ENCODE data around the gene ROCK2.
A peak's percentile ranks its signal among the peaks of the same experiment; 100 is the strongest.

The ROCK2 gene

DNA sequence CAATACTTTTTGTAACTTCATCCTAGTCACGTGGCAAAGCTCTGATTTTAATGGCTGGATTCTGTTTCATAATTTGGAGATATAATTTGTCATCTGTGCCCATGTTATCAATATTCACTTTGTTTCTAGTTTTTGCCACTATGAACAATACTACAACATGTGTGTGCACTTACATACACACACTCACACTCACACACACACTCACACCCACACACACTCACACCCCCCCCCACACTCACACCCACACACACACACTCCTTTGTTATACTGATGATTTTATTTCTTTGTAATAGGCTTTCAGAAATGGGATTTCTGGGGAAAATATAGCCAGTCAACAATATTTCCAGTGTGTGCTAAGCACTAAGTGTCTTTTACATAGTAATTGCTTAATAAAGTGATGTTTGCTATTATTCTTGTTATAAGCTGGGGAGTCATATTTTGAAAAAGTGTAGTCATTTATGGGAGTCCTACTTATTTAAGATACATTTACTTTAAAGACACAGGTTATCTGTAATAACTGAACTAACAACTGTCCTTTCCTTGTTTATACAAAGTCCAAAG is 22.8 kb upstream of the ROCK2 start:
- no peak for DNase-seq (ENCODE audit: low read depth)

DNA sequence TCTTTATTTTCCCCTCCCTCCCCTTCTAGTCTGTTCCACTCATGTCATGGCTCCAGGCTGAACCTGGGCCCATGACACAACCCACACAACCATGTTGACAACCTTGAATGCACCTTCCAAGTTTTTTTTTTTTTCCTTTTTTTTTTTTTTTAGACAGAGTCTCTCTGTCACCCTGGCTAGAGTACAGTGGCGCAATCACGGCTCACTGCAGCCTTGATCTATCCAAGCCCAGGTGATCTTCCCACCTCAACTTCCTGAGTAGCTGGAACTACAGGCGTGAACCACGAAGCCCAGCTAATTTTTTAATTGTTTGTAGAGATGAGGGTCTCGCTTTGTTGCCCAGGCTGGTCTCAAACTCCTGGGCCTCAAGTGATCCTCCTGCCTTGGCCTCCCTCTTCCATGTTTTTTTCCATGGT is 21.9 kb upstream of the ROCK2 start:
- DNase-seq (ENCODE audit: low read depth) = no peak

DNA sequence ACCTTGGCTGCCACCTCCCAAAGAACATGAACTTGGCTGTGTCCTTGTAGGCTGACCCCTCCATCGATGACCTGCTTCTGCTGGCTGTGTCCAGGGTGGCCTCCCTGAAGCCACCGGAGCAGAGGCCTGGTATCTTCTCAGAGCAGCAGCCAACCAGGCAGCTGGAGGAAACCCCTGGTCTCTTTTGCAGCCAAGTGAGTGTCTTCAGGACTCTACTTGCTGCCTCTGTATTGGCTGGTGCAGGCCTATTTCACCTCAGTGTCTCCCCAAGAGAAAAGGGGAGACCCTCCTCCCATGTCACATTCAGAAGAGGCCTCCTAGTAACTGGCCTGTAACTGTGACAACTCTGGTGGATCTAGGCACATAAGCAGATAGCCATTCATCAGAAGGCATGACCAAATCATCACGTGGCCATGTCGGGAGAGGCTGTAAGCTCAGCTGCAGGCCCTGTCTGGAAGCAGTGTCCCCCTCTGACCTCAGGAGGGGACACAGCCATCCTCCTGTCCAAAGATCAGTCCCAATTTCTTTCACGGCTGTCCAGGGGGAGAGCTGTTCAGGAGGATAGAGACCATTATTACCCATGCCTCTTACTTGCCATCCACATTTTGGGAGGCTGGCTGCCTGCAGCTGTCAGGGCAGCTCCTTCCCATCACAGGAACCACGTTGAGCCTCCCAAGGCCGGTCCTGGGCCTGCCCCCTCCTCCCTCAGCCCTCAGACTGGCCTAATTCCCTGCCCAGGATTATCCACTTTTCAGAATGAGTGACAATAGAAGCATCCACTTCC is 20.9 kb upstream of the ROCK2 start:
- no peak for DNase-seq (ENCODE audit: low read depth)

DNA sequence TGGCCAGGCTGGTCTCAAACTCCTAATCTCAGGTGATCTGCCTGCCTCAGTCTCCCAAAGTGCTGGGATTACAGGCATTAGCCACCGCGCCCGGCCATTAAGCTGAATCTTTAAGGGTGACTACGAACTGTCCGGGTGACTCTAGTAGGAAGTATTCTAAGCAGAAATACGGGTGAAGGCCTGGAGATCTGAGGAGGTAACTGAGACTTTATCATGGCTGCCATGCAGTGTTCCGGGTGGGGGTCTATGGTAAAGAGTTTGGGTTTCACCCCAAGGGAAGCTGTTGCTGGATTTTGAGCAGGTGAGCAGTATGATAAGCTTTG is 20.1 kb upstream of the ROCK2 start:
- DNase-seq (ENCODE audit: low read depth) = no peak

DNA sequence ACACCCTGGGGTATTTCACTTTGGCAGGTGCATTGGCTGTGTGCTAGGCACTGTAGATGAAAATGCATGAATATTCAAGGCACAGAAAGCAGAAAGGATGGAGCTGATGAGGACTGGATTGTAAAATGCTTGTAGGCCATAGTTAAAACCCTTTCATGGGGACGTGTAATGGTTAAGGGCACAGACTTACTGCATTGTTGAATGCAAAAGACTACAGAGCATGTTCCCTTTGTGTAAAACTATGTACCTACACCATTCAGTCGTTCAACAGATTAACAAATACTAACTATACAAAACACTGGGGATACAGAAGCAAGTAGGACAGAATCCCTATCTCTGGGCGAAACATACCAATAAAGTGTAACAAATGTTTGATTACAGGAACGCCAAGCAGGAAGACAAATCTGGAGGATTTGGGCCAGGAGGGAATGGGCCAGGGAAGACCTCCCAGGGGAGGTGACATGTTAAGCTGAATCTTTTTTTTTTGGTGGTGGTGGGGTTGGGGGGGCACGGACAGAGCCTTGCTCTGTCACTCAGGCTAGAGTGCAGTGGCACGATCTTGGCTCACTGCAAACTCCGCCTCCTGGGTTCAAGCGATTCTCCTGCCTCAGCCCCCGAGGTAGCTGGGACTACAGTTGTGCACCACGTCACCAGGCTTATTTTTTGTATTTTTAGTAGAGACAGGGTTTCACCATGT is 19.6 kb upstream of the ROCK2 start:
- no peak for DNase-seq (ENCODE audit: low read depth)

DNA sequence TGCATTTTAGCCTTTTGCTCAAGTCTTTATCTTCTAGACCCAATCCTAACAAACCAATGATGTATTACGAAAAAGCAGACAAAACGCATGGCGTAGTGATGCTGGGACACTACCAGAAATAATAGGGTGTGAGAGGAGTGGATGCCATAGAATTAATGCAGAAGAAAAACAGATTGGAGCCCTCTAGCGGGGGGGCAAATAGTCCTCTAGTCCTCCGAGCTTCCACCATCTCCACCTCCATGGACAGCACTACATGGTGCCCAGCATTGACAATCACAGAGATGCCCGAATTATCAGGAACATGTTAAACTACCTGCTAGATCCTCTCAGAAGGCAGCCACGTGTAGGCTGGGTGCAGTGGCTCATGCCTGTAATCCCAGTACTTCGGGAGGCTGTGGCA is 15.4 kb upstream of the ROCK2 start:
- DNase-seq (ENCODE audit: low read depth) = no peak

DNA sequence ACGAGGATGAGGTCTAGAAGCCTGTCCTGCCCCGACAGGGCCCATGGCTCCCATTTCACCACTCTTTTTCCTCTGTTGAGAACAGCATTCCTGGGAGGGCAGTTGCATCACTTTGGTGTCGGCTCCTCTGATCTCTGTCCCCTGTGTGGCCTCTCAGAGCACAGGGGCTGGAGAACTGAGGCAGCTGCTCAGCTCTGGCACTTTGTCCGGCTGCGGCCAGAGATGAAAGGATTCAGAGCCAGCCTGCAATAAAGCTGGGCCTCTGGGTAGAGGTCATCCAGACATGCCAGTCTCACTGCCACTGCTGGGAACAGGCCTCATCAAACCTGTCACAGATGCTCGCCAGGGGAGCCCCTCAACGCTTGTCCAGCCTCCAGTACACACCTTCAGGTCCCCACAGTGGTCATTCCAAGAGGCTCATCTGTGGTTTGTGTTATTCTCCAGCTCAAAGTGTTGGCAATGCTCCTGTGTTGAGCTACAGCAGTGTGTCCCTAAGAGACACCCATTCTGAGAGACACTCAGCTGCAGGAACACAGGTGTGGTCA is 13.1 kb upstream of the ROCK2 start:
- no peak for DNase-seq (ENCODE audit: low read depth)

DNA sequence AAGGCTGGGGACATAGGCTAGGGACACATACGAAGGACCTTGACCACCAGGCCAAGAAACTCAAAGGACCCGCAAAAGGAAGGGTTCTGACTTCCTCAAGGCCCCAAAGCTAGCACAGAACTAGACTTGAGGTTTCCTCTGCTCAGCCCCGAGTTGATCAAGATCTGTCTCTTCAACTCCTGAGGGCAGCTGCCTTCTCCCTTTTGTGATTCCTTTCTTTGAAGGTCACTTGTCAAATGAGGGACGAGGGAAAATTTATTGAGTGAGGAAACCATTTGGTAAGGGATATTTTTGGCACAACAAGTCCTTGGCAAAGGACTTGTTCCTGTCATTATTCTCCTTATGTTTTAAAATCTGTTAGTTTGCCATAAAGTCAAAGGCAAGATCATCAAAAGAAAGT is 12.3 kb upstream of the ROCK2 start:
- DNase-seq (ENCODE audit: low read depth) = no peak

DNA sequence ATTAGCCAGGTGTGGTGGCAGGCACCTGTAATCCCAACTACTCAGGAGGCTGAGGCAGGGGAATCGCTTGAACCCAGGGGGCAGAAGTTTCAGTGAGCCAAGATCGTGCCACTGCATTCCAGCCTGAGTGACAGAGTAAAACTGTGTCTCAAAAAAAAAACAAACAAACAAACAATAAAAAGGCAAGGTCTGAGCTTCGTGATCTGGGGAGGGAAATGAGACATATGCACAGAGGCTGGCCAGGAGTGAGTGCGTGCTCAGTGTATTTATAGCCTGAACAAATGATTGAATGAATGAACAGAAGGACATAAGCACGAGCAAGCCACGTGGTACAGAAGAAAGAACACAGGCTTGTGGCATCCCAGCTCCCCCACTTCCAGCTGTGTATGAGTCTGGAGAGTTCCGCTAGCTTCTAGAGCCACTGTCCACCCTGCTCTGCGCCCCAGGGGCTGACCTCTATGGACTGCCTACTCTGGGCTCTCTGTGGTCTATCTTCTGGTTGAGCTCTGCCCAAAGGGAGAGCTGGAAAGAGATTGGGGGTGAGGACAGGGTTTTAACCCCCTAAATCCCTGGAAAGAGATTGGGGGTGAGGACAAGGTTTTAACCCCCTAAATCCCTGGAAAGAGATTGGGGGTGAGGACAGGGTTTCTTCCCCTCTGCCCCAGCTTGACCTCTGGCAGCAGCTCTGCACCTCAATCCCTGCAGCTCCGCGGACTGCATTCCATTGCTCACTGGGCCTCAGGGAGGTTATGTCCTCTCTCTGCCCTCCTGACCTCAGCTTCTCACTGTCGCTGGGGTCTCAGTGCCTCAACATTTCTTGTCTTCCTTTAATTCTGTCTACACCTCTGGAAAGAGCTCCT is 11.0 kb upstream of the ROCK2 start:
- no peak for DNase-seq (ENCODE audit: low read depth)

DNA sequence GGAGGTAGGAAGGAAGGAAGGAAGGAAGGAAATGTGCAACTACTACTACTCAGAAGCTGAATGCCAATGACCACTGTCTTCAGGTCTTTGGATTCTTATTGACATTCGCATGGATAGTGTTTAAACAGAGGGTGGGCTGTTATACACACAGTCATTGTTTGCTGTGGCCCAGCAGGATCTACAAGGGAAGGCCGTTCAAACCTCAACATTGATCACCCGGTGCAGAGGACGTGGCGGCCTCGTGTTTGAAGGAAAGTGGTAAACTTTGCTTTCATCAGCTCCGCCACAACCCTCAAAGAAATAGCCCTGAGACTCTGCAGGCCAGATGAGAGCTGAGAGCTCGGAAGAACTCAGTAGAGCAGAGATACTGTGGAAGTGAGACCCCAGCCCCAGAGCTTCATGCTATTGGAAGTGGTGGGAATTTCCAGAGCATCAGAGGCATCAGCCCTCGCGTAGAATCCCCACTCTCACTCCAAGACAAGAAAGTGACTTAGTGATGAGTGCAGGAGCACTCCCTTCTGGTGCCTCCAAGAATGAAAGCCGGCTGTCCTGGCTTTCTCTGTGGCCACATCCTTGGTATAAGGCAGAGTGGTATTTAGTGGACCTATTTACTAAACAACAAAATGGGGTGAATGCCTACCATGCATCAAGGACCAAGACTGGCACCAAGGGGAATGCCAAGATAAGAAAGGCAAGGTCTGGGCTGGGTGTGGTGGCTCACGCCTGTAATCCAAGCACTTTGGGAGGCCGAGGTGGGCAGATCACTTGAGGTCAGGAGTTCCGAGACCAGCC is 10.1 kb upstream of the ROCK2 start:
- DNase-seq (ENCODE audit: low read depth) = no peak

DNA sequence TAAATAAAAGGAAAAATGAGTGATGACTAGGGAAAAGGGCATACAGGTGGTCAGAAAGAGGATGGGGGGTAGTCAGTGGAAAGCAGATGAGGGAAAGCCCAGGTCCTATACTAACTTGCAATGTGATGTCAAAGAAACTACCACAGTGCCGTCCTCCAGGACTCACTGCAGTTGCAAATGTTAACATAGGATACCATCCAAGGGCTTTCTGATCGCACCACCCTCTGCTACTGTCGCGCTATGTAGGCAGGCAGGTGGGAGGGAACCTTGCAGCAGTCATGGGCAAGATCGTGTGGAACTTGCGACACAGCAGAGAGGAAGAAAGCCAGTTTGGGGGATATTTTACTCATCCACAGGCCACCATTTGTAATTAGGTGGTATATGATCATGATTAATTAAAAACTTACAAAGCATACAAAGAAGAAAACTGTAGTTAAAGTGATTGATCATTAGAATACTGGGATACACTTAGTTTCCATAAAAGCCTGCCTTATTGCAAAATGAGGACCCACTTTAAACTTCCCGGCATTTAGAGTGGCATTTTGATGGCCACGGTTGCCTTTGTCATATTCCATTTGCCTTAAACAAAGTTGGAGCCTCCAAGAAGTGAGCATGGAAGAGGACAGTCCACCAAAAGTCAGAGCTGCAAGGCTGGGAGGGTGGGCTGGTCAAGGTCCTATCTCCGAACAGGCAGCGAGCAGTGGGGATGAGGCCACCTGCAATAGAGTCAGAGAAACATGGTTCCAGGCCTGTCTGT is 8.5 kb upstream of the ROCK2 start:
- no peak for DNase-seq (ENCODE audit: low read depth)

DNA sequence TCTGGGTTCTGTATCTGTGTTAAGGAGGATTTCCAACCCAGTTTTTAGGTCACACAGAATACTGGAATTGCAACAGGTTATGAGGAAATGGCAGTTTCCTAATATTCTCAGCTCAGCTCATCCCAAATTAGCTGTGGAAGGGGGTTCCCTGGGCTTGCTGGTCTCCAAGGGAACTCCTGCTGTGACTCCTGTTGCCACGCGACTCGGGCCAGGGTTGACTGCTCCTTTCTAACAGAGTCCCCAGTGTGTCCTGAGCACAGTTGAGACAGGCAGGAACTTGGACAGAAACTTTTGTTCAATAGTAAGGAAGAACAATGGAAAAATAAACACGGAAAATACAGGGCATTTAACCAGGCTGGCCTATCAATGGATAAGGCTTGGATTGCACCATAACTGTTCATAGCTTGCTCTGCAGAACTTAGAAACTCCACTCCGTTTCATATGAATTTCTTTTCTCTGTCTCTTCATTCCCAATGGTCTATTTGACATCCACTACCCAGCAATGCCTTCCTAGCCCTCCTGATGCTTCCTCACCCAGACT is 3.8 kb upstream of the ROCK2 start:
- DNase-seq (ENCODE audit: low read depth) = no peak

DNA sequence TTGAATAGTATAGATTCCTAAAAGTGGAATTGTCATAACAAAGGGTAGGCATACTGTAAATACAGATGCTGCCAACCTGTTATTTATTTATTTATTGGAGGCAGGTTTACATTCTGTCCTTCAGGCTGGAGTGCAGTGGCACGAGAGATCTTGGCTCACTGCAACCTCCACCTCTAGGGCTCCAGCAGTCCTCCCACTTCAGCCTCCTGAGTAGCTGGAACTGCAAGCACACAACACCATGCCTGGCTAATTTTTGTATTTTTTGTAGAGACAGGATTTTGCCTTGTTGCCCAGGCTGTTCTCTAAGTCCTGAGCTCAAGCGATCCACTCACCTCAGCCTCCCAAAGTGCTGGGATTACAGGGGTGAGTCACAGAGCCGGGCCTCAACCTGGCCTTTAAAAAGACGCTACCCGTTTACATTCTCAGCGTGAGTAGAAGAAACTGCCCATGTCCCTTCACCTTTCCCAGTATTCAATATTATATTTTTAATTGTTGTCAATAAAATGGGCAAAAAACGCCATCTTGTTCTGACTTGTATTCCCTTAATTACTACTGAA is 3.0 kb upstream of the ROCK2 start:
- no peak for DNase-seq (ENCODE audit: low read depth)

DNA sequence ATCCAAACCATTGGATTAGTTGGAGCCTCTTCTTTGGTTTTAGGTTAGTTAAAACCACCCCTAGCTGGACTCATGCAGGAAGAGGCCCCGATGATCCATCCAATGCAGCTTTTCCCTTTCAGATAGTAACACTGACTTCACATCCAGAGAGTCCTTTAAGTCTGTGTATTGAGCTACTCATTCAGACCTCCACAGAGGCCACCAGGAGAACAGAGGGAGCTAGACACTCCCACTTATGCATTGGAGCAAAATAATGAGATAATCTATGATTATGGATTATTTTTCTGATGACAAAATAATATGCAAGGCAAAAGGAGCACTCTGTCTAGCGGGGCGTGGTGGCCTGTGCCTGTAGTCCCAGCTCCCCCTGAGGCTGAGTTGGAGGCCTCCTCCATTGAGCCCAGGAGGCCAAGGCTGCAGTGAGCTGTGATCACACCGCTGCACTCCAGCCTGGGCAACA is 1.6 kb upstream of the ROCK2 start:
- no peak for DNase-seq (ENCODE audit: low read depth)

DNA sequence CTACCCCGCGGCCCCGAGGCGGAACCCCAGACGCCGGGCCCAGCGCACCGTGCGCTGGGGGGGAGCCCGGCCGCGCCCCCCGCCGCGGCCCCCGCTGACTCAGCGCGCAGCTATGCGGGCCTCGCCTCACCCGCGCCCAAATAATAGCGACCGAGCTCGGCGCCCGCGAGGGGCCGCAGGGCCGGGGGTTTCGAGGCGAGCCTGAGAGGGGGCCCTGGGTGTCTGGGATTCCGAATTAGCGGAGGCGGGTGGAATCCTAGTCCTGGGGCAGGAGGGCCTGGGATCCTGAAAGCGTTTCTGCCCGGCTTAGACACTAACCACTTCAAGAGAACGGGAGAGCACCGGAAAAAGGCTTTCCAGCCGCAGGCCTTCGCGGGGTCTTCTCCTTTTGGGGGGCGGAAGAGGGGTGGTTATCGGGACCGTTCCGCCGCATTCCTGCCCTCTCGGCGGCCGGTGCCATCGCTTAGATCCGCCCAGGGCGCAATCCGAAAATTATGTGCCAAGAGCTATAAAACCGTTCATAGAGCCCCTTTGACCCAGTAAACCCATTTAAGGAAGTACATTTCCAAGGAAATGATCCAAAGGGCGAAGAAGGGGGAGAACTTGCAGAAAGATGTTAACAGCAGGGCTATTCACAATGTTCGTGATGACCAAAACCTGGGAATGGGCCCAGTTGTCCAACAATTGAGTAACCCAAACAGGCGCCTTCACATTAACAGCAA is 681 bp upstream of the ROCK2 start:
- peak; percentile 77 for DNase-seq (ENCODE audit: low read depth)

DNA sequence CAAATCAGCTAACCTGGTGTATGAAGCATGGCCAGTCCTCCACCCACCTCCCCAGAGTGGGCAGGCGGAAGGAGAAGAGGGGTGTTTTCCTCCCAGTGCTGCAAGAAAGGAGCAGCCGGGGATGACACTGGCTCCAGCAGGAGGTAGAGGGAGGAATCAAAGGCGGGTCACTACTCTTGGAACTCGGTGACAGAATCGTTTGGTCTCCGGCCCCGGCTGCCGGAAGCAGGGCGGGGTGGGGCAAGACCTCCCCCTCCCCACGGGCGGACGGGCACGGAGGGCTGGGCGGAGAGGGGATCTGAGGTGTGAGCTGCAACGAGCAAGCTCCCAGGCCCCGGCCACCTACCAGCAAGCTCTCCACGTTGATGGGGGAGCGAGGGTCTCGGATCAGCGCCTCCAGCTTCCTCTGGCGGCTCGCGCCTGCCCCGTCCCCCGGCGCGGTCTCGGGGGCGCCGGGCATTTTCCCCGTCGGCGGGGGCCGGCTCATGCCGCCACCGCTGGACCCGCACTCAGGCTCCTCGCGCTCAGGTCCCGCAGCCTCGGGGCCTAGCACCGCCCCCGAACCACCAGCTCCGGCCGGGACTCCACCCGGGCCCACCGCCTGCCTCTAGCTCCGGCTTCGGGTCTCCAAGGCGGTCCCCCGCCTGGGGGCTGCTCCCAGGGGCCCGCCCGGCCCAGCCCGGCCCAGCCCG is 640 bp downstream of the ROCK2 start:
- no peak for DNase-seq (ENCODE audit: low read depth)

DNA sequence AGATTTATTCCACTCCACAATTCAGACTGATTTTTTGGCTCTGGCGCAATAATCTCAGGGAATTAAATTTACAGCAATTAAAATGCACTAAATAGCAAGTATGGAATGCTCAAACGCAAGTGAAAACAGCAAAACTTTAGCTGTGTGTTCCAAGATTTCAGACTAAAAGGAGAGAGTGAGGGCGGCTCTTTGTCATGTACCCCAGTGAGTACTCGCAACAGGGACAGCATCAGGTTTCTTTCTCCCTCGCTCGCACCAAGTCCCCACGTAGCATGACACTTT is 1.1 kb downstream of the ROCK2 start:
- DNase-seq (ENCODE audit: low read depth) = no peak

DNA sequence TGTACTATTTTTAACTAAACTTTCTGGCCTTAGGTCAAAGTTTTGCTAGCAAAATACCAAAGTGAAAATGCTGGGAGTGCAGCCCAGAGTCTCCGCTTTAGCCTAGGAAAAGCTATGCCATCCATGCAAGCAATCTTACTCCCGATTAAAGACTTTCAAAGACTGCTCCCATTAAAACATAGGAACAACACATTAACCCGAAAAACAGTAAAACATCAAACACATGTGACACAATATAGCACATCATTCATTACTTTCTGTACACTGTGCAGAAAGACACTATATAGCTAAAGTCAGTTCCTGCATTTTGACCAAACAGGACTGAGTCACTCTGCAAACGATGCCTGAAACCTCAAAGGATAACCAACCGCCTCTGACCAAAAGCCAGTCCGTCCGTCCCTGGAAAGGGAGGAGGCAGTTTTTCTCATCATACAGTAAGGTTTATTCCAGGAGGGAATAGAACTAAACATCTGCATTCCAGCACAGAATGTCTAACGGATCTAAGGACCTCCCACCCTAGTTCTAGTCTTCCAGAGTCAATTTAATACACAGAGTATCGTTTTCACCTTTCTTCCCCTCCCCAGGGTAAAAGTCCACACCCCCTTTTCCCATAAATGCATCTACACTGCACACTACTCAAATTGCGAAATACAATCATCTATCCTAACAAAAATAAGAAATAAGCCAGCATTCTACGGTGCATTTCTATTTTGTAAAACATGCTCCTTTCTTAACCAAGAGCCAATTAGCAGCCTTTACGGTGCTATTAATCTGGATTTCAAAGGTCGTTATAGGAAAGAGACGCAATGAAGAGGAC is 1.7 kb downstream of the ROCK2 start:
- DNase-seq (ENCODE audit: low read depth) = peak; percentile 13

All from fibroblast of the conjunctiva (primary cell).